ENCODE results near the gene GAK. TPM values are rescaled to one million over a fixed set of nuclear protein-coding genes. Genes with fewer than 3 reads are reported as not detected.

The GAK gene
- polyA plus RNA-seq, 1 donor from 2014 or later: 58.8 TPM

- H3K9me3 ChIP-seq (ENCODE audit: low read length): no peaks in the 10 kb centered on the region
- H3K79me2 ChIP-seq (replicated peaks; ENCODE audit: insufficient read depth, low read length): no peaks in the 10 kb centered on the region
- TF ChIP-seq SMC3 (conservative IDR thresholded peaks at IDR 0.05; ENCODE audit: poor library complexity): no peak
- TF ChIP-seq POLR2AphosphoS5 (IDR thresholded peaks at IDR 0.05): no peak
- no peak for TF ChIP-seq CTCF (IDR thresholded peaks at IDR 0.05; ENCODE audit: poor library complexity, severe bottlenecking)
- TF ChIP-seq TAF1 (IDR thresholded peaks at IDR 0.05; ENCODE audit: low read depth): no peak
- H3K9ac ChIP-seq (ENCODE audit: low read length): no peak overlapping the region
- H3K9me2 ChIP-seq (ENCODE audit: insufficient read depth, low read length): no peaks in the 10 kb centered on the region
- H2AFZ ChIP-seq (ENCODE audit: low read depth, low read length): no peak overlapping the region
- no peak overlapping the region for H3K4me2 ChIP-seq (ENCODE audit: low read length)
- no peaks in the 10 kb centered on the region for H4K20me1 ChIP-seq (ENCODE audit: insufficient read depth)
- H3F3A ChIP-seq (ENCODE audit: insufficient read depth, low read length, poor library complexity, severe bottlenecking): no peaks in the 10 kb centered on the region
- H3K4me3 ChIP-seq (ENCODE audit: low read length): no peak overlapping the region
- no peak overlapping the region for H3K27ac ChIP-seq (ENCODE audit: low read length)
- H3K27me3 ChIP-seq (ENCODE audit: insufficient read depth, low read depth, low read length): no peaks in the 10 kb centered on the region
- no peaks in the 10 kb centered on the region for H3K36me3 ChIP-seq (ENCODE audit: insufficient read depth, low read length)
These were observed 20.1 kb downstream of the GAK start for GRCh38 chr4:911871-912490.

- no peaks in the 10 kb centered on the region for H4K20me1 ChIP-seq (ENCODE audit: insufficient read depth)
- no peak overlapping the region for H3K4me3 ChIP-seq (ENCODE audit: low read length)
- H3K79me2 ChIP-seq (replicated peaks; ENCODE audit: insufficient read depth, low read length): no peaks in the 10 kb centered on the region
- H2AFZ ChIP-seq (ENCODE audit: low read depth, low read length): no peak overlapping the region
- H3K9me2 ChIP-seq (ENCODE audit: insufficient read depth, low read length): no peaks in the 10 kb centered on the region
- TF ChIP-seq CTCF (IDR thresholded peaks at IDR 0.05; ENCODE audit: poor library complexity, severe bottlenecking) (no peak), EZH2 (IDR thresholded peaks at IDR 0.05; ENCODE audit: borderline replicate concordance, insufficient read depth, low read length, poor library complexity, severe bottlenecking) (no peak), SMC3 (conservative IDR thresholded peaks at IDR 0.05; ENCODE audit: poor library complexity) (no peak), REST (IDR thresholded peaks at IDR 0.05; ENCODE audit: borderline replicate concordance) (no peak), RAD21 (conservative IDR thresholded peaks at IDR 0.05) (no peak), TAF1 (IDR thresholded peaks at IDR 0.05; ENCODE audit: low read depth) (no peak), EP300 (conservative IDR thresholded peaks at IDR 0.05; ENCODE audit: poor library complexity, severe bottlenecking) (no peak), POLR2AphosphoS5 (IDR thresholded peaks at IDR 0.05) (no peak), MXI1 (conservative IDR thresholded peaks at IDR 0.05; ENCODE audit: poor library complexity, severe bottlenecking) (no peak)
- H3K9me3 ChIP-seq (ENCODE audit: low read length): no peaks in the 10 kb centered on the region
- no peaks in the 10 kb centered on the region for H3K27me3 ChIP-seq (ENCODE audit: insufficient read depth, low read depth, low read length)
- no peaks in the 10 kb centered on the region for H3F3A ChIP-seq (ENCODE audit: insufficient read depth, low read length, poor library complexity, severe bottlenecking)
- H3K27ac ChIP-seq (ENCODE audit: low read length): no peak overlapping the region
- H3K36me3 ChIP-seq (ENCODE audit: insufficient read depth, low read length): no peaks in the 10 kb centered on the region
- no peak overlapping the region for H3K4me2 ChIP-seq (ENCODE audit: low read length)
- H3K9ac ChIP-seq (ENCODE audit: low read length): no peak overlapping the region
These were observed 20.8 kb downstream of the GAK start for GRCh38 chr4:911221-911751.
